ENCODE data around the gene ZDHHC21.

The ZDHHC21 gene

GRCh38 chr9:14710804-14711203 is 17.6 kb upstream of the ZDHHC21 start:
- Histone ChIP-seq H3K36me3 (no peaks in the 10 kb centered on the region), H3K27ac (no peak overlapping the region), H3K27me3 (no peaks in the 10 kb centered on the region), H3K9me3 (no peaks in the 10 kb centered on the region), H3K4me1 (ENCODE audit: control insufficient read depth in 1 of 2, insufficient read depth in 1 of 2, low read depth in 1 of 2, low read length in 1 of 2) (no peaks in the 10 kb centered on the region), H3K4me3 (ENCODE audit: low read depth in 1 of 2, low read length in 1 of 2) (no peak overlapping the region)
- no peak for TF ChIP-seq CTCF (IDR thresholded peaks at IDR 0.05)

GRCh38 chr9:14706530-14707140 is 13.4 kb upstream of the ZDHHC21 start:
- TF ChIP-seq CTCF (IDR thresholded peaks at IDR 0.05) = no peak
- Histone ChIP-seq H3K36me3 (no peaks in the 10 kb centered on the region), H3K27me3 (no peaks in the 10 kb centered on the region), H3K9me3 (no peaks in the 10 kb centered on the region), H3K4me1 (ENCODE audit: control insufficient read depth in 1 of 2, insufficient read depth in 1 of 2, low read depth in 1 of 2, low read length in 1 of 2) (no peaks in the 10 kb centered on the region), H3K27ac (no peak overlapping the region), H3K4me3 (ENCODE audit: low read depth in 1 of 2, low read length in 1 of 2) (no peak overlapping the region)

- Histone ChIP-seq H3K9me3 (no peaks in the 10 kb centered on the region), H3K4me3 (ENCODE audit: low read depth in 1 of 2, low read length in 1 of 2) (no peak overlapping the region), H3K4me1 (ENCODE audit: control insufficient read depth in 1 of 2, insufficient read depth in 1 of 2, low read depth in 1 of 2, low read length in 1 of 2) (no peaks in the 10 kb centered on the region), H3K36me3 (no peaks in the 10 kb centered on the region), H3K27ac (no peak overlapping the region), H3K27me3 (no peaks in the 10 kb centered on the region)
- TF ChIP-seq CTCF (IDR thresholded peaks at IDR 0.05) = no peak
Observed at GRCh38 chr9:14705079-14705478, 11.8 kb upstream of the ZDHHC21 start.

- no peak overlapping the region for H3K4me3 ChIP-seq (ENCODE audit: low read depth in 1 of 2, low read length in 1 of 2)
- H3K36me3 ChIP-seq = no peaks in the 10 kb centered on the region
- no peaks in the 10 kb centered on the region for H3K4me1 ChIP-seq (ENCODE audit: control insufficient read depth in 1 of 2, insufficient read depth in 1 of 2, low read depth in 1 of 2, low read length in 1 of 2)
- H3K27me3 ChIP-seq = no peaks in the 10 kb centered on the region
- H3K9me3 ChIP-seq = no peaks in the 10 kb centered on the region
- TF ChIP-seq CTCF (IDR thresholded peaks at IDR 0.05) = no peak
- H3K27ac ChIP-seq = no peak overlapping the region
Observed at GRCh38 chr9:14704281-14704680, 11.0 kb upstream of the ZDHHC21 start.

GRCh38 chr9:14702200-14702720 is 9.0 kb upstream of the ZDHHC21 start:
- H3K27me3 ChIP-seq = peaks cover 6% of the 10 kb centered on the region
- H3K9me3 ChIP-seq = no peaks in the 10 kb centered on the region
- TF ChIP-seq CTCF (IDR thresholded peaks at IDR 0.05) = no peak
- H3K27ac ChIP-seq = no peak overlapping the region
- no peaks in the 10 kb centered on the region for H3K4me1 ChIP-seq (ENCODE audit: control insufficient read depth in 1 of 2, insufficient read depth in 1 of 2, low read depth in 1 of 2, low read length in 1 of 2)
- H3K4me3 ChIP-seq (ENCODE audit: low read depth in 1 of 2, low read length in 1 of 2) = no peak overlapping the region
- H3K36me3 ChIP-seq = no peaks in the 10 kb centered on the region
